NOMO-1 treated with dmso at 0.1 percent for 144 hours (cell line): Measurements from ENCODE around the gene KIAA0753.
A peak's percentile ranks its signal among the peaks of the same experiment; 100 is the strongest.

Experiments
- DNase-seq: peaks from one replicate; lab custom pipeline; 2025; ENCODE audit not compliant: unreplicated experiment; lab: John Stamatoyannopoulos, UW

KIAA0753 gene

GRCh38 chr17:6642592-6642991 is 2.1 kb upstream of the KIAA0753 start:
- no peak for DNase-seq

- peak; percentile 12 for DNase-seq
Observed at GRCh38 chr17:6641247-6641863, 844 bp upstream of the KIAA0753 start.

GRCh38 chr17:6639586-6640535 is 650 bp downstream of the KIAA0753 start:
- peak; percentile 36 for DNase-seq

GRCh38 chr17:6639014-6639585 is 1.4 kb downstream of the KIAA0753 start:
- DNase-seq: no peak

GRCh38 chr17:6638046-6638908 is 2.2 kb downstream of the KIAA0753 start:
- no peak for DNase-seq

- no peak for DNase-seq
Observed at GRCh38 chr17:6637458-6637840, 3.1 kb downstream of the KIAA0753 start.

- no peak for DNase-seq
Observed at GRCh38 chr17:6636616-6637457, 3.7 kb downstream of the KIAA0753 start.

- no peak for DNase-seq
Observed at GRCh38 chr17:6636105-6636504, 4.4 kb downstream of the KIAA0753 start.

GRCh38 chr17:6633263-6633662 is 7.2 kb downstream of the KIAA0753 start:
- no peak for DNase-seq

- no peak for DNase-seq
Observed at GRCh38 chr17:6632530-6632929, 8.0 kb downstream of the KIAA0753 start.

- no peak for DNase-seq
Observed at GRCh38 chr17:6630390-6630789, 10.1 kb downstream of the KIAA0753 start.

GRCh38 chr17:6627019-6627418 is 13.5 kb downstream of the KIAA0753 start:
- DNase-seq: no peak

GRCh38 chr17:6626616-6627015 is 13.9 kb downstream of the KIAA0753 start:
- DNase-seq: no peak

- DNase-seq: no peak
Observed at GRCh38 chr17:6623941-6624340, 16.6 kb downstream of the KIAA0753 start.

- DNase-seq: no peak
Observed at GRCh38 chr17:6611231-6611630, 29.3 kb downstream of the KIAA0753 start.

GRCh38 chr17:6610011-6610410 is 30.5 kb downstream of the KIAA0753 start:
- no peak for DNase-seq

GRCh38 chr17:6608321-6608720 is 32.2 kb downstream of the KIAA0753 start:
- no peak for DNase-seq

GRCh38 chr17:6605142-6605541 is 35.4 kb downstream of the KIAA0753 start:
- no peak for DNase-seq

GRCh38 chr17:6603744-6604325 is 36.7 kb downstream of the KIAA0753 start:
- no peak for DNase-seq

- DNase-seq: no peak
Observed at GRCh38 chr17:6602141-6602540, 38.4 kb downstream of the KIAA0753 start.
